ENCODE data around the gene HAL.
"Not testable (repeated sequence)": the region's sequence is repeated elsewhere in the genome, so short reads cannot be mapped to it uniquely, and the experiment has no call there.

HAL gene

DNA sequence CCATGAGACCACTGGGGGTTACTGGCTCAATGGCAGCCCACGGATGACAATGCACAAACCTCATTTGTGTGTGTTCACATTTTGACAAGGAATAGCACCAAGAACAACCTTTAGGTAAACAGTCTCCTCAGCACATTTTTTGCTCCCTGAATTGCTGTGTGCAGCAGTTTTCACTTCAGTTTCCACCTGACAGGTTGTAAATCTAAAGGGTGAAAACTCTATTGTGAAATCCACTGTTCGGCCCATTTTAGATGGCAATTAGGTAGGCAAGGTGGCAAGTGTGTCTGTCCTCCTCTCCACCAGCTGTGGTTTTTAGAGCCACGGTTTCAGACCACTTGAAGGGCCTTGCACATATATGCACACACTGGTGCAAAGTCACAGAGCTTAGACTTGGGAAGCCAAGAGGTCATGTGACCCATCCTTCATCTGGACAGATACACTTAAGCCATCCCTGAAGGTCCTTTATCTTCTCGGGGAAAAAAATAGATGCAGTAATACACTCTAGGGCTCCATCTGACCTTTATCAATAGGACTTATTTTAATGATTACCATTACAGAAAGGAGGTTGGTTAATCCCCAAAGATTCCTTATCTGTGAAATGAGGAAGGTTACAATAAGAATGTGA is 23.2 kb downstream of the HAL start:
- ATAC-seq = no peak
- TF ChIP-seq BACH2 (CRISPR knock-in tag; IDR thresholded peaks at IDR 0.05; ENCODE audit: borderline replicate concordance) (no peak), ZNF8 (CRISPR knock-in tag; IDR thresholded peaks at IDR 0.05) (no peak), OSR1 (CRISPR knock-in tag; IDR thresholded peaks at IDR 0.05) (no peak), ZNF70 (CRISPR knock-in tag; IDR thresholded peaks at IDR 0.05) (no peak)

DNA sequence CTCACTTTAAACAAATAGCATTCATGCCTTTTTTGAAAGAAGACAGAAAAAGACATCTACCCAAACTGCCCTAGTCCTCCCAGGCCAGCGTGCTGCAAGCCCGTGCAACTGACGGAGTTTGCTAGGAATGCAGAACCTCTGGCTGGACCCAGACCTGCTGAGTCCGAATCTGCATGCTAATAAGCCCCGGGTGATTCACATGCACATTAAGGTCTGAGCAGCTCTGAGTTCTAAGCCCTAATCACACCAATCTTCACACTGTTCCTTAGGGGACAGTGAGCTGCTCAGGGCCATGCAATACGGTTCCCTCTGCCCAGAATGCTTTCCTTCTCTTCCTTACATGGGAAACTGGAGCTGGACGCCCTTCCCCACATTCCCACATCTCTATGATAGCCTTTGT is 25.2 kb downstream of the HAL start:
- no peak for ATAC-seq
- TF ChIP-seq ZC3H10 (CRISPR knock-in tag; IDR thresholded peaks at IDR 0.05) = no peak
- TF ChIP-seq BACH2 (CRISPR knock-in tag; IDR thresholded peaks at IDR 0.05; ENCODE audit: borderline replicate concordance) = no peak
- TF ChIP-seq ZNF8 (CRISPR knock-in tag; IDR thresholded peaks at IDR 0.05) = no peak
- TF ChIP-seq, protein P1, sequence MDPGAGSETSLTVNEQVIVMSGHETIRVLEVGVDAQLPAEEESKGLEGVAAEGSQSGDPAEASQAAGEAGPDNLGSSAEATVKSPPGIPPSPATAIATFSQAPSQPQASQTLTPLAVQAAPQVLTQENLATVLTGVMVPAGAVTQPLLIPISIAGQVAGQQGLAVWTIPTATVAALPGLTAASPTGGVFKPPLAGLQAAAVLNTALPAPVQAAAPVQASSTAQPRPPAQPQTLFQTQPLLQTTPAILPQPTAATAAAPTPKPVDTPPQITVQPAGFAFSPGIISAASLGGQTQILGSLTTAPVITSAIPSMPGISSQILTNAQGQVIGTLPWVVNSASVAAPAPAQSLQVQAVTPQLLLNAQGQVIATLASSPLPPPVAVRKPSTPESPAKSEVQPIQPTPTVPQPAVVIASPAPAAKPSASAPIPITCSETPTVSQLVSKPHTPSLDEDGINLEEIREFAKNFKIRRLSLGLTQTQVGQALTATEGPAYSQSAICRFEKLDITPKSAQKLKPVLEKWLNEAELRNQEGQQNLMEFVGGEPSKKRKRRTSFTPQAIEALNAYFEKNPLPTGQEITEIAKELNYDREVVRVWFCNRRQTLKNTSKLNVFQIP (CRISPR knock-in tag; IDR thresholded peaks at IDR 0.05; ENCODE audit: borderline replicate concordance, low read depth) = no peak
- TF ChIP-seq ARNTL (CRISPR knock-in tag; IDR thresholded peaks at IDR 0.05; ENCODE audit: borderline replicate concordance, low read depth) = no peak
- TF ChIP-seq ZNF70 (CRISPR knock-in tag; IDR thresholded peaks at IDR 0.05) = no peak
- TF ChIP-seq RARB (CRISPR knock-in tag; IDR thresholded peaks at IDR 0.05) = no peak
- TF ChIP-seq ZFP3 (CRISPR knock-in tag; IDR thresholded peaks at IDR 0.05) = no peak
- TF ChIP-seq ESRRG (CRISPR knock-in tag; IDR thresholded peaks at IDR 0.05) = no peak

DNA sequence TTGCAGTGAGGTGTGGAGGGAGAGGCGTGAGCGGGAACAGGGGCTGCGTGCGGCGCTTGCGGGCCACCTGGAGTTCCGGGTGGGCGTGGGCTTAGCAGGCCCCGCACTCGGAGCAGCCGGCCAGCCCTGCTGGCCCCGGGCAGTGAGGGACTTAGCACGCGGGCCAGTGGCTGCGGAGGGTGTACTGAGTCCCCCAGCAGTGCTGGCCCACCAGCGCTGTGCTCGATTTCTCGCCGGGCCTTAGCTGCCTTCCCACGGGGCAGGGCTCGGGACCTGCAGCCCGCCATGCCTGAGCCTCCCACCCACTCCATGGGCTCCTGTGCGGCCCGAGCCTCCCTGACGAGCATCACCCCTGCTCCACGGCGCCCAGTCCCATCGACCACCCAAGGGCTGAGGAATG is 27.0 kb downstream of the HAL start:
- not testable (repeated sequence) for ATAC-seq

DNA sequence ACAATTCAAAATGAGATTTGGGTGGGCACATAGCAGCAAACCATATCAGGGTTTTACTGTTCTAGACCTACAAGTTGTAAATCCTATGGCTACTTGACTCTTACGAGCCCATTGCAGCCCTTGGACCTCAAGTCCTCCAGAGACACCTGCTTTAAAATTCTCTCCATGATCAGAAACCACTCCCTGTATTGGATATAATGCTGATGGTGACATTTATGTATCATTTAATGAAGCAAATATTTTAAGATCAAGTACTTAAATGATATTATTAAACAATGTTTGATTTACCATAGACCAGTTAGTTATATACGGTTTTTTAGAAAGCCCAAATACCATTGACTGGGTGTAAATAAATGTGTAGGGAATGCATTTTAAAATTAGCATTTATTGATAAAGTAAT is 28.8 kb downstream of the HAL start:
- ATAC-seq = no peak

DNA sequence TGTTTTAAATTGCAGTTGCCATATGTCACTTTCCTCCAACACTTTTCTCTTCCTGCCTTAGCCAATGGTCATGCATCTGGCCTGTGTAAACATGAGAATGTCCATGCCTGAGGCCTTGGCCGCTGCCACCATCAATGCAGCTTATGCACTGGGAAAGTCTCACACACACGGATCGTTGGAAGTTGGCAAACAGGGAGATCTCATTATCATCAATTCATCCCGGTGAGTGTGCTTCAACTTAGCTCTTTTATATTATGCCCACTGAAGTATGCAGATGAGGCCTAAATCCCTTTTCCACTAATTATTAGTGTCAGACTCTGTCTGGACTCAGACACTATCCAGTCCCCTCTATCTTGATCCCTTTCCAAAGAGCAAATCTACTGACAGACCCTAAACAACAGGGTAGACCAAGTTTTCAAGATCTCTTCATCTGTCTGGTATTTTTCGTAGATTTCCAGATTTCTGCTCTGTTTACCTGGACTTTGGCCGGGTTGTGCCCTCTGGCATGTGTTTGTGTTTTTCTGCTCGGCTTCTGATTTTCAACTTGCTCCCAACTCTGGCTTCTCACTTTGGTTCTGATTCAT is 29.8 kb downstream of the HAL start:
- ATAC-seq = no peak
- TF ChIP-seq CSDC2 (CRISPR knock-in tag; IDR thresholded peaks at IDR 0.05) (no peak), TOX (CRISPR knock-in tag; IDR thresholded peaks at IDR 0.05; ENCODE audit: borderline replicate concordance) (no peak), RARB (CRISPR knock-in tag; IDR thresholded peaks at IDR 0.05) (no peak), ZNF70 (CRISPR knock-in tag; IDR thresholded peaks at IDR 0.05) (peak; percentile 78)
- TF ChIP-seq, protein P2, sequence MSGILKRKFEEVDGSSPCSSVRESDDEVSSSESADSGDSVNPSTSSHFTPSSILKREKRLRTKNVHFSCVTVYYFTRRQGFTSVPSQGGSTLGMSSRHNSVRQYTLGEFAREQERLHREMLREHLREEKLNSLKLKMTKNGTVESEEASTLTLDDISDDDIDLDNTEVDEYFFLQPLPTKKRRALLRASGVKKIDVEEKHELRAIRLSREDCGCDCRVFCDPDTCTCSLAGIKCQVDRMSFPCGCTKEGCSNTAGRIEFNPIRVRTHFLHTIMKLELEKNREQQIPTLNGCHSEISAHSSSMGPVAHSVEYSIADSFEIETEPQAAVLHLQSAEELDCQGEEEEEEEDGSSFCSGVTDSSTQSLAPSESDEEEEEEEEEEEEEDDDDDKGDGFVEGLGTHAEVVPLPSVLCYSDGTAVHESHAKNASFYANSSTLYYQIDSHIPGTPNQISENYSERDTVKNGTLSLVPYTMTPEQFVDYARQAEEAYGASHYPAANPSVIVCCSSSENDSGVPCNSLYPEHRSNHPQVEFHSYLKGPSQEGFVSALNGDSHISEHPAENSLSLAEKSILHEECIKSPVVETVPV (CRISPR knock-in tag; IDR thresholded peaks at IDR 0.05) = no peak

More for the DNA sequence above, 28.8 kb downstream of the HAL start:
- TF ChIP-seq, protein P3, sequence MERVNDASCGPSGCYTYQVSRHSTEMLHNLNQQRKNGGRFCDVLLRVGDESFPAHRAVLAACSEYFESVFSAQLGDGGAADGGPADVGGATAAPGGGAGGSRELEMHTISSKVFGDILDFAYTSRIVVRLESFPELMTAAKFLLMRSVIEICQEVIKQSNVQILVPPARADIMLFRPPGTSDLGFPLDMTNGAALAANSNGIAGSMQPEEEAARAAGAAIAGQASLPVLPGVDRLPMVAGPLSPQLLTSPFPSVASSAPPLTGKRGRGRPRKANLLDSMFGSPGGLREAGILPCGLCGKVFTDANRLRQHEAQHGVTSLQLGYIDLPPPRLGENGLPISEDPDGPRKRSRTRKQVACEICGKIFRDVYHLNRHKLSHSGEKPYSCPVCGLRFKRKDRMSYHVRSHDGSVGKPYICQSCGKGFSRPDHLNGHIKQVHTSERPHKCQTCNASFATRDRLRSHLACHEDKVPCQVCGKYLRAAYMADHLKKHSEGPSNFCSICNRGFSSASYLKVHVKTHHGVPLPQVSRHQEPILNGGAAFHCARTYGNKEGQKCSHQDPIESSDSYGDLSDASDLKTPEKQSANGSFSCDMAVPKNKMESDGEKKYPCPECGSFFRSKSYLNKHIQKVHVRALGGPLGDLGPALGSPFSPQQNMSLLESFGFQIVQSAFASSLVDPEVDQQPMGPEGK (CRISPR knock-in tag; IDR thresholded peaks at IDR 0.05; ENCODE audit: borderline replicate concordance) = no peak
- no peak for TF ChIP-seq OSR1 (CRISPR knock-in tag; IDR thresholded peaks at IDR 0.05)
- TF ChIP-seq TOX (CRISPR knock-in tag; IDR thresholded peaks at IDR 0.05; ENCODE audit: borderline replicate concordance) = no peak
- TF ChIP-seq PPARA (CRISPR knock-in tag; IDR thresholded peaks at IDR 0.05; ENCODE audit: borderline replicate concordance) = no peak
- TF ChIP-seq ARNTL (CRISPR knock-in tag; IDR thresholded peaks at IDR 0.05; ENCODE audit: borderline replicate concordance, low read depth) = no peak

DNA sequence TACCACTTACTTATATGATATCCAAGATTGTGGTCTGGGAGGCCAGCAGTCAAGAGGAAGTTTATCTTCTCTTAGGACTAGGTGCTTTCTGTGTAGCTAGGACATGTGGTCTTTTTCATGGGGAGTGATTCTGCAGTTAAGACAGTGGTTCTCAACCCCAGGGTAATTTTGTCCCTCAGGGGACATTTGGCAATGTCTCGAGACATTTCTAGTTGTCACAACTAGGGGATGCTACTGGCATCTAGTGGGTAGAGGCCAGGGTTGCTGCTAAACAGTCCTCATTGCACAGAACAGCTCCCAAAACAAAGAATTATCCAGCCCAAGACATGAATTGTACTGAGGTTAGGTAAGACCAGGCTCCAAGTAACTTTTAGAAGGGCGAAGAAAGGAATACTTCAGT is 33.0 kb downstream of the HAL start:
- 0 out of 3 replicates have a peak, but pooled peaks have one; percentile 24 for ATAC-seq
- TF ChIP-seq ZNF565 (CRISPR knock-in tag; conservative IDR thresholded peaks at IDR 0.05; ENCODE audit: low read depth) (no peak), BACH2 (CRISPR knock-in tag; IDR thresholded peaks at IDR 0.05; ENCODE audit: borderline replicate concordance) (no peak), ZFP3 (CRISPR knock-in tag; IDR thresholded peaks at IDR 0.05) (no peak), TCF4 (CRISPR knock-in tag; IDR thresholded peaks at IDR 0.05; ENCODE audit: borderline replicate concordance) (no peak), ISL1 (CRISPR knock-in tag; IDR thresholded peaks at IDR 0.05) (no peak), ZNF8 (CRISPR knock-in tag; IDR thresholded peaks at IDR 0.05) (no peak), ZC3H10 (CRISPR knock-in tag; IDR thresholded peaks at IDR 0.05) (no peak), ARNTL (CRISPR knock-in tag; IDR thresholded peaks at IDR 0.05; ENCODE audit: borderline replicate concordance, low read depth) (no peak), TOX (CRISPR knock-in tag; IDR thresholded peaks at IDR 0.05; ENCODE audit: borderline replicate concordance) (no peak)
- TF ChIP-seq, protein P2 (CRISPR knock-in tag; IDR thresholded peaks at IDR 0.05) = no peak
- TF ChIP-seq, protein P1 (CRISPR knock-in tag; IDR thresholded peaks at IDR 0.05; ENCODE audit: borderline replicate concordance, low read depth) = no peak
- TF ChIP-seq, protein P4, sequence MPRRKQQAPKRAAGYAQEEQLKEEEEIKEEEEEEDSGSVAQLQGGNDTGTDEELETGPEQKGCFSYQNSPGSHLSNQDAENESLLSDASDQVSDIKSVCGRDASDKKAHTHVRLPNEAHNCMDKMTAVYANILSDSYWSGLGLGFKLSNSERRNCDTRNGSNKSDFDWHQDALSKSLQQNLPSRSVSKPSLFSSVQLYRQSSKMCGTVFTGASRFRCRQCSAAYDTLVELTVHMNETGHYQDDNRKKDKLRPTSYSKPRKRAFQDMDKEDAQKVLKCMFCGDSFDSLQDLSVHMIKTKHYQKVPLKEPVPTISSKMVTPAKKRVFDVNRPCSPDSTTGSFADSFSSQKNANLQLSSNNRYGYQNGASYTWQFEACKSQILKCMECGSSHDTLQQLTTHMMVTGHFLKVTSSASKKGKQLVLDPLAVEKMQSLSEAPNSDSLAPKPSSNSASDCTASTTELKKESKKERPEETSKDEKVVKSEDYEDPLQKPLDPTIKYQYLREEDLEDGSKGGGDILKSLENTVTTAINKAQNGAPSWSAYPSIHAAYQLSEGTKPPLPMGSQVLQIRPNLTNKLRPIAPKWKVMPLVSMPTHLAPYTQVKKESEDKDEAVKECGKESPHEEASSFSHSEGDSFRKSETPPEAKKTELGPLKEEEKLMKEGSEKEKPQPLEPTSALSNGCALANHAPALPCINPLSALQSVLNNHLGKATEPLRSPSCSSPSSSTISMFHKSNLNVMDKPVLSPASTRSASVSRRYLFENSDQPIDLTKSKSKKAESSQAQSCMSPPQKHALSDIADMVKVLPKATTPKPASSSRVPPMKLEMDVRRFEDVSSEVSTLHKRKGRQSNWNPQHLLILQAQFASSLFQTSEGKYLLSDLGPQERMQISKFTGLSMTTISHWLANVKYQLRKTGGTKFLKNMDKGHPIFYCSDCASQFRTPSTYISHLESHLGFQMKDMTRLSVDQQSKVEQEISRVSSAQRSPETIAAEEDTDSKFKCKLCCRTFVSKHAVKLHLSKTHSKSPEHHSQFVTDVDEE (CRISPR knock-in tag; IDR thresholded peaks at IDR 0.05) = no peak

Measured in SK-N-SH treated with all-trans-retinoic acid at 6 μM for 48 hours (cell line).